Ectodermal cell (in vitro differentiated cells): ENCODE measurements around the gene ARIH2.

ENCODE experiments used
- H3K27ac ChIP-seq: 2 replicates; pipeline ENCODE4 v1.7.0; 2013; ENCODE audit warnings: mild to moderate bottlenecking, low read depth, low read length; ENCODE audit not compliant: insufficient read depth, poor library complexity, severe bottlenecking
- H3K27me3 ChIP-seq: 2 replicates; pipeline ENCODE4 v1.7.0; 2013; ENCODE audit warnings: mild to moderate bottlenecking, low read length; ENCODE audit not compliant: insufficient read depth, control insufficient read depth, poor library complexity, severe bottlenecking
- H3K36me3 ChIP-seq: one replicate; pipeline ENCODE4 v1.7.0; 2013; ENCODE audit warnings: low read length; ENCODE audit not compliant: control insufficient read depth, insufficient read depth
- H3K4me1 ChIP-seq: one replicate; pipeline ENCODE4 v1.7.0; 2013; ENCODE audit warnings: low read length; ENCODE audit not compliant: control insufficient read depth, insufficient read depth
- H3K4me3 ChIP-seq: 2 replicates; pipeline ENCODE4 v1.7.0; 2013; ENCODE audit warnings: low read depth, low read length, control low read depth; ENCODE audit not compliant: insufficient read depth
- H3K9me3 ChIP-seq: 2 replicates; pipeline ENCODE4 v1.7.0; 2013; ENCODE audit warnings: mild to moderate bottlenecking, low read length, moderate library complexity; ENCODE audit not compliant: control insufficient read depth
- WGBS, 2 experiments: methylation state at CpG; one replicate each; pipeline ENCODE4 v1.1.7; 2013; ENCODE audit warnings: missing lambda C conversion rate in 2 of 2; 5-methylcytosine and 5-hydroxymethylcytosine counted together

ARIH2 gene

GRCh38 chr3:48950051-48950450 is 31.4 kb downstream of the ARIH2 start:
- H3K9me3 ChIP-seq: no peaks in the 10 kb centered on the region
- H3K27ac ChIP-seq: no peak overlapping the region
- no peak overlapping the region for H3K4me3 ChIP-seq
- 80 to 100% methylated on average over 1 of the region's 1 CpG for WGBS, 2 experiments
- no peaks in the 10 kb centered on the region for H3K4me1 ChIP-seq
- no peaks in the 10 kb centered on the region for H3K36me3 ChIP-seq
- H3K27me3 ChIP-seq: no peaks in the 10 kb centered on the region

- Histone ChIP-seq H3K27ac (no peak overlapping the region), H3K4me1 (no peaks in the 10 kb centered on the region), H3K36me3 (no peaks in the 10 kb centered on the region), H3K4me3 (no peak overlapping the region), H3K9me3 (no peaks in the 10 kb centered on the region), H3K27me3 (no peaks in the 10 kb centered on the region)
- 96 to 100% methylated on average over 2 to 4 of the region's 4 CpGs for whole genome bisulfite sequencing, 2 experiments
Measured at GRCh38 chr3:48951764-48952163, 33.1 kb downstream of the ARIH2 start.

- H3K4me1 ChIP-seq: no peaks in the 10 kb centered on the region
- H3K27ac ChIP-seq: no peak overlapping the region
- H3K9me3 ChIP-seq: no peaks in the 10 kb centered on the region
- no peaks in the 10 kb centered on the region for H3K36me3 ChIP-seq
- H3K4me3 ChIP-seq: no peak overlapping the region
- 87 to 90% methylated on average over 8 of the region's 8 CpGs for WGBS, 2 experiments
- no peaks in the 10 kb centered on the region for H3K27me3 ChIP-seq
Measured at GRCh38 chr3:48952510-48953118, 34.0 kb downstream of the ARIH2 start.

GRCh38 chr3:48957006-48957705 is 38.5 kb downstream of the ARIH2 start:
- Histone ChIP-seq H3K27me3 (no peaks in the 10 kb centered on the region), H3K4me1 (no peaks in the 10 kb centered on the region), H3K27ac (no peak overlapping the region), H3K9me3 (no peaks in the 10 kb centered on the region), H3K4me3 (no peak overlapping the region), H3K36me3 (peaks cover 8% of the 10 kb centered on the region)
- WGBS, 2 experiments: 96 to 98% methylated on average over 2 of the region's 2 CpGs

GRCh38 chr3:48960841-48961413 is 42.3 kb downstream of the ARIH2 start:
- 96 to 97% methylated on average over 4 of the region's 4 CpGs for WGBS, 2 experiments
- H3K4me3 ChIP-seq: no peak overlapping the region
- no peaks in the 10 kb centered on the region for H3K4me1 ChIP-seq
- H3K27me3 ChIP-seq: no peaks in the 10 kb centered on the region
- H3K9me3 ChIP-seq: no peaks in the 10 kb centered on the region
- H3K36me3 ChIP-seq: peaks cover 8% of the 10 kb centered on the region
- H3K27ac ChIP-seq: no peak overlapping the region

GRCh38 chr3:48962340-48962739 is 43.7 kb downstream of the ARIH2 start:
- no peaks in the 10 kb centered on the region for H3K27me3 ChIP-seq
- H3K27ac ChIP-seq: no peak overlapping the region
- peaks cover 14% of the 10 kb centered on the region for H3K36me3 ChIP-seq
- no peaks in the 10 kb centered on the region for H3K4me1 ChIP-seq
- 96% methylated on average over 2 of the region's 2 CpGs; no CpG with 5 or more reads in 1 of the 2 experiments for WGBS, 2 experiments
- no peaks in the 10 kb centered on the region for H3K9me3 ChIP-seq
- H3K4me3 ChIP-seq: no peak overlapping the region

- WGBS, 2 experiments: 86 to 89% methylated on average over 4 of the region's 4 CpGs
- Histone ChIP-seq H3K4me3 (no peak overlapping the region), H3K27ac (no peak overlapping the region), H3K4me1 (no peaks in the 10 kb centered on the region), H3K36me3 (peaks cover 14% of the 10 kb centered on the region), H3K27me3 (no peaks in the 10 kb centered on the region), H3K9me3 (no peaks in the 10 kb centered on the region)
Measured at GRCh38 chr3:48962939-48963338, 44.3 kb downstream of the ARIH2 start.

- WGBS, 2 experiments: 79 to 85% methylated on average over 2 of the region's 2 CpGs
- Histone ChIP-seq H3K4me1 (no peaks in the 10 kb centered on the region), H3K27me3 (no peaks in the 10 kb centered on the region), H3K27ac (no peak overlapping the region), H3K36me3 (peaks cover 19% of the 10 kb centered on the region), H3K4me3 (no peak overlapping the region), H3K9me3 (no peaks in the 10 kb centered on the region)
Measured at GRCh38 chr3:48963591-48963990, 44.9 kb downstream of the ARIH2 start.

GRCh38 chr3:48966367-48966766 is 47.7 kb downstream of the ARIH2 start:
- Histone ChIP-seq H3K27ac (no peak overlapping the region), H3K4me3 (no peak overlapping the region), H3K4me1 (no peaks in the 10 kb centered on the region), H3K9me3 (no peaks in the 10 kb centered on the region), H3K36me3 (peaks cover 35% of the 10 kb centered on the region), H3K27me3 (no peaks in the 10 kb centered on the region)
- 96% methylated on average over 3 of the region's 3 CpGs; no CpG with 5 or more reads in 1 of the 2 experiments for WGBS, 2 experiments

- H3K4me1 ChIP-seq: no peaks in the 10 kb centered on the region
- H3K36me3 ChIP-seq: peaks cover 38% of the 10 kb centered on the region
- 96 to 97% methylated on average over 7 of the region's 7 CpGs for WGBS, 2 experiments
- H3K9me3 ChIP-seq: no peaks in the 10 kb centered on the region
- no peak overlapping the region for H3K27ac ChIP-seq
- no peaks in the 10 kb centered on the region for H3K27me3 ChIP-seq
- no peak overlapping the region for H3K4me3 ChIP-seq
Measured at GRCh38 chr3:48966876-48967361, 48.3 kb downstream of the ARIH2 start.
